ENCODE results near the gene ARL6IP1.

The ARL6IP1 gene

GRCh38 chr16:18816286-18816685 is 14.9 kb upstream of the ARL6IP1 start:
- peaks cover 23% of the 10 kb centered on the region for H3K36me3 ChIP-seq (ENCODE audit: insufficient read depth)

GRCh38 chr16:18811925-18812324 is 10.6 kb upstream of the ARL6IP1 start:
- no peaks in the 10 kb centered on the region; the same call in 1 of the 2 replicates for H3K79me2 ChIP-seq (ENCODE audit: insufficient read depth, low read depth)
- no peak overlapping the region for H2AFZ ChIP-seq (ENCODE audit: low read depth)
- H3K27ac ChIP-seq, result no peak overlapping the region
- H3K9ac ChIP-seq, result no peak overlapping the region
- H3K4me1 ChIP-seq (ENCODE audit: low read depth, poor library complexity, severe bottlenecking), result no peaks in the 10 kb centered on the region
- no peaks in the 10 kb centered on the region for H3K27me3 ChIP-seq (ENCODE audit: insufficient read depth, low read depth)
- TF ChIP-seq, protein P1, sequence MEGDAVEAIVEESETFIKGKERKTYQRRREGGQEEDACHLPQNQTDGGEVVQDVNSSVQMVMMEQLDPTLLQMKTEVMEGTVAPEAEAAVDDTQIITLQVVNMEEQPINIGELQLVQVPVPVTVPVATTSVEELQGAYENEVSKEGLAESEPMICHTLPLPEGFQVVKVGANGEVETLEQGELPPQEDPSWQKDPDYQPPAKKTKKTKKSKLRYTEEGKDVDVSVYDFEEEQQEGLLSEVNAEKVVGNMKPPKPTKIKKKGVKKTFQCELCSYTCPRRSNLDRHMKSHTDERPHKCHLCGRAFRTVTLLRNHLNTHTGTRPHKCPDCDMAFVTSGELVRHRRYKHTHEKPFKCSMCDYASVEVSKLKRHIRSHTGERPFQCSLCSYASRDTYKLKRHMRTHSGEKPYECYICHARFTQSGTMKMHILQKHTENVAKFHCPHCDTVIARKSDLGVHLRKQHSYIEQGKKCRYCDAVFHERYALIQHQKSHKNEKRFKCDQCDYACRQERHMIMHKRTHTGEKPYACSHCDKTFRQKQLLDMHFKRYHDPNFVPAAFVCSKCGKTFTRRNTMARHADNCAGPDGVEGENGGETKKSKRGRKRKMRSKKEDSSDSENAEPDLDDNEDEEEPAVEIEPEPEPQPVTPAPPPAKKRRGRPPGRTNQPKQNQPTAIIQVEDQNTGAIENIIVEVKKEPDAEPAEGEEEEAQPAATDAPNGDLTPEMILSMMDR (conservative IDR thresholded peaks at IDR 0.05; ENCODE audit: low read depth, low read length), result no peak
- H3K4me2 ChIP-seq, result no peak overlapping the region
- H3K4me3 ChIP-seq (IDR thresholded peaks at IDR 0.05; ENCODE audit: insufficient read depth, low read depth, low read length), result no peak overlapping the region
- peaks cover 24% of the 10 kb centered on the region for H3K36me3 ChIP-seq (ENCODE audit: insufficient read depth)
- no peaks in the 10 kb centered on the region; the same call in 1 of the 2 replicates for H4K20me1 ChIP-seq (ENCODE audit: insufficient read depth)

More at GRCh38 chr16:18816286-18816685, 14.9 kb upstream of the ARL6IP1 start:
- Histone ChIP-seq H3K4me1 (ENCODE audit: low read depth, poor library complexity, severe bottlenecking) (peaks cover 6% of the 10 kb centered on the region), H2AFZ (ENCODE audit: low read depth) (no peak overlapping the region), H3K27me3 (ENCODE audit: insufficient read depth, low read depth) (no peaks in the 10 kb centered on the region), H3K9ac (no peak overlapping the region), H4K20me1 (ENCODE audit: insufficient read depth) (no peaks in the 10 kb centered on the region), H3K79me2 (ENCODE audit: insufficient read depth, low read depth) (no peaks in the 10 kb centered on the region; the same call in 1 of the 2 replicates), H3K27ac (no peak overlapping the region), H3K4me2 (no peak overlapping the region), H3K4me3 (IDR thresholded peaks at IDR 0.05; ENCODE audit: insufficient read depth, low read depth, low read length) (no peak overlapping the region)
- TF ChIP-seq, protein P1 (conservative IDR thresholded peaks at IDR 0.05; ENCODE audit: low read depth, low read length), result no peak

DNA sequence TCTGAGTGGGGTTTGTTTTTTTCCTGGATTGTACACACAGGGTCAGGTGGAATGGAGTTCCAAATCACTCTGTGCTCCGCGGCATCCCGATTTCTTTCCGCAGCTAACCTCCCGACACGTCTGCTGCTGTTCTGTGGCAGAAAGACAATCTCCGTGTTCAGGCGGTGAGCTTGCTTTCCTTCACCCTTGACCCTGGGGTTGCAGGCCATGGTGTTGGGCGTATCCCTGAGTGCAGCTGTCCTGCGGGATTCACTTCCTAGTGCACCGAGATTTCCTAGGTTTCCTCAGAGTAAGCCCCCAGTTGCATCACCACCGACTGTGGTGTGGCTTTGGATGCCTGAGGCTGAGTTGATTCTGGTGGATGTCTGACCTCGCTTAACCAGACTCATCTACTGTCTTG is 7.8 kb upstream of the ARL6IP1 start:
- TF ChIP-seq, protein P1 (conservative IDR thresholded peaks at IDR 0.05; ENCODE audit: low read depth, low read length), result no peak
- Histone ChIP-seq H4K20me1 (ENCODE audit: insufficient read depth) (no peaks in the 10 kb centered on the region; the same call in 1 of the 2 replicates), H3K79me2 (ENCODE audit: insufficient read depth, low read depth) (no peaks in the 10 kb centered on the region), H2AFZ (ENCODE audit: low read depth) (no peak overlapping the region), H3K4me2 (no peak overlapping the region), H3K9ac (no peak overlapping the region), H3K4me1 (ENCODE audit: low read depth, poor library complexity, severe bottlenecking) (peaks cover 8% of the 10 kb centered on the region), H3K36me3 (ENCODE audit: insufficient read depth) (peaks cover 18% of the 10 kb centered on the region), H3K4me3 (IDR thresholded peaks at IDR 0.05; ENCODE audit: insufficient read depth, low read depth, low read length) (no peak overlapping the region), H3K27me3 (ENCODE audit: insufficient read depth, low read depth) (no peaks in the 10 kb centered on the region), H3K27ac (no peak overlapping the region)

GRCh38 chr16:18805257-18805773 is 4.0 kb upstream of the ARL6IP1 start:
- Histone ChIP-seq H3K27ac (no peak overlapping the region), H3K27me3 (ENCODE audit: insufficient read depth, low read depth) (no peaks in the 10 kb centered on the region), H3K9ac (no peak overlapping the region), H3K79me2 (ENCODE audit: insufficient read depth, low read depth) (peaks cover 9% of the 10 kb centered on the region), H3K4me2 (no peak overlapping the region), H2AFZ (ENCODE audit: low read depth) (no peak overlapping the region), H3K36me3 (ENCODE audit: insufficient read depth) (peaks cover 8% of the 10 kb centered on the region; the same call in 1 of the 2 replicates), H4K20me1 (ENCODE audit: insufficient read depth) (no peaks in the 10 kb centered on the region; the same call in 1 of the 2 replicates), H3K4me3 (IDR thresholded peaks at IDR 0.05; ENCODE audit: insufficient read depth, low read depth, low read length) (no peak overlapping the region), H3K4me1 (ENCODE audit: low read depth, poor library complexity, severe bottlenecking) (peaks cover 12% of the 10 kb centered on the region)
- TF ChIP-seq, protein P1 (conservative IDR thresholded peaks at IDR 0.05; ENCODE audit: low read depth, low read length), result no peak
